ENCODE data around the gene RUBCNL. TPM values are rescaled to one million over a fixed set of nuclear protein-coding genes. Genes with fewer than 3 reads are reported as not detected.
A peak's percentile ranks its signal among the peaks of the same experiment; 100 is the strongest.

The RUBCNL gene
- total RNA-seq, 2 experiments from 2014 or later: 352 to 383 TPM

DNA sequence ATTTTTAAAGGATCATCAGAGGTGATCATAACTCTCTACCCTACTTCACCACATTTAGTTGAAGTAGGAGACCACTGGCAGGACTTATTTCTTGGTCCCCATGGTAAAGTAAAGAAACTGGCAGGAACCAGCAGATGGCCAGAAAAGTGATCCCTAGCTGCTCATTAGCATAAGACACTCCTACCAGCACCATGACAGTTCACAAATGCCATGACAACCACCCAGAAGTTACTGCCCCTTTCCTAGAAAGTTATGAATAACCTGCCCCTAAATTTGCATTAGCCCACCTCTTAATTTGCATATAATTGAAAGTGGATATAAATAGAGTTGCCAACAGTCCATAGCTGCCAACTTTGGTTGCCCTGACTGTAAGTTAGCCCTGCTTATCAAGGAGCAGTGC lies 18.4 kb upstream of the RUBCNL start:
- H3K9me2 ChIP-seq (ENCODE audit: insufficient read depth, low read length): no peaks in the 10 kb centered on the region
- no peak overlapping the region for H2AFZ ChIP-seq (ENCODE audit: low read length)
- peaks cover 15% of the 10 kb centered on the region for H3K9me3 ChIP-seq (ENCODE audit: low read length)
- peak overlapping the region; percentile 1 for H3K4me3 ChIP-seq (ENCODE audit: low read depth, low read length, poor library complexity, severe bottlenecking)
- H3K27ac ChIP-seq (ENCODE audit: low read depth, low read length, poor library complexity, severe bottlenecking): no peak overlapping the region
- H3K79me2 ChIP-seq (ENCODE audit: insufficient read depth, low read depth, low read length): no peaks in the 10 kb centered on the region
- H3K36me3 ChIP-seq (ENCODE audit: insufficient read depth, low read length): peaks cover 8% of the 10 kb centered on the region; the same call in 1 of the 2 replicates
- H4K20me1 ChIP-seq (ENCODE audit: insufficient read depth, low read length): no peaks in the 10 kb centered on the region
- ChIA-PET CTCF (ENCODE audit: unreplicated experiment) (no interaction called here), POLR2A (interaction anchor here (0.6 to 1.0 kb wide), 2 partner anchors 16 to 360 kb away, joined by 3 to 4 read pairs; no protein-coding TSS in a partner anchor)
- H3K4me1 ChIP-seq (ENCODE audit: insufficient read depth, low read length, poor library complexity, severe bottlenecking): peaks cover 55% of the 10 kb centered on the region
- intact Hi-C loops (cut with micrococcal nuclease; ENCODE audit: unreplicated experiment): loop anchor here (2.0 kb wide), 1 partner anchor 15 kb away; no protein-coding TSS in a partner anchor
- TF ChIP-seq EZH2phosphoT487 (IDR thresholded peaks at IDR 0.05; ENCODE audit: borderline replicate concordance, low read depth, low read length): no peak
- no peak for DNase-seq (ENCODE audit: low spot score)
- BruUV-seq (replicated peaks): no TSS peak
- peak overlapping the region; percentile 57 for H3K4me2 ChIP-seq (ENCODE audit: low read length)

DNA sequence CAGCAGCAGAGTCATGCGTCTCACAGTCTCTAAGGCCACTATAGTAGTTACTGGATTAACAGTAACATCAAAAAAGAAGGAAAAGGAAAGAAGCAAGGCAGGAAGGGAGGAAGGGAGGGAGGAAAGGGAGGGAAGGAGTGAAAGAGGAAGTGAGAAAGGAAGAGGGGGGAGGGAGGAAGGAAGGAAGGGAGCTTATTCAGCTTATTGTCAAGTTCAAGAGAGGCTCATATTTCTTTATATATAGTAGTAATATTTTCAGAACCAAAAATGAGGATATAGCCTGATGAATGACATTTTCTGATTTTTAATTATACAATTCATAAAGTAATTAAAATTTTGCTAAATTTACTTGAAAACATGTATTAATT lies 17.7 kb upstream of the RUBCNL start:
- peak overlapping the region; percentile 57 for H3K4me2 ChIP-seq (ENCODE audit: low read length)
- no peaks in the 10 kb centered on the region for H4K20me1 ChIP-seq (ENCODE audit: insufficient read depth, low read length)
- H3K36me3 ChIP-seq (ENCODE audit: insufficient read depth, low read length): peaks cover 8% of the 10 kb centered on the region; the same call in 1 of the 2 replicates
- TF ChIP-seq EZH2phosphoT487 (IDR thresholded peaks at IDR 0.05; ENCODE audit: borderline replicate concordance, low read depth, low read length): no peak
- TF ChIP-seq, protein P1, sequence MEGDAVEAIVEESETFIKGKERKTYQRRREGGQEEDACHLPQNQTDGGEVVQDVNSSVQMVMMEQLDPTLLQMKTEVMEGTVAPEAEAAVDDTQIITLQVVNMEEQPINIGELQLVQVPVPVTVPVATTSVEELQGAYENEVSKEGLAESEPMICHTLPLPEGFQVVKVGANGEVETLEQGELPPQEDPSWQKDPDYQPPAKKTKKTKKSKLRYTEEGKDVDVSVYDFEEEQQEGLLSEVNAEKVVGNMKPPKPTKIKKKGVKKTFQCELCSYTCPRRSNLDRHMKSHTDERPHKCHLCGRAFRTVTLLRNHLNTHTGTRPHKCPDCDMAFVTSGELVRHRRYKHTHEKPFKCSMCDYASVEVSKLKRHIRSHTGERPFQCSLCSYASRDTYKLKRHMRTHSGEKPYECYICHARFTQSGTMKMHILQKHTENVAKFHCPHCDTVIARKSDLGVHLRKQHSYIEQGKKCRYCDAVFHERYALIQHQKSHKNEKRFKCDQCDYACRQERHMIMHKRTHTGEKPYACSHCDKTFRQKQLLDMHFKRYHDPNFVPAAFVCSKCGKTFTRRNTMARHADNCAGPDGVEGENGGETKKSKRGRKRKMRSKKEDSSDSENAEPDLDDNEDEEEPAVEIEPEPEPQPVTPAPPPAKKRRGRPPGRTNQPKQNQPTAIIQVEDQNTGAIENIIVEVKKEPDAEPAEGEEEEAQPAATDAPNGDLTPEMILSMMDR (conservative IDR thresholded peaks at IDR 0.05; ENCODE audit: low read length): no peak
- peaks cover 15% of the 10 kb centered on the region for H3K9me3 ChIP-seq (ENCODE audit: low read length)
- no peak for DNase-seq (ENCODE audit: low spot score)
- no peaks in the 10 kb centered on the region for H3K79me2 ChIP-seq (ENCODE audit: insufficient read depth, low read depth, low read length)
- no TSS peak for BruUV-seq (replicated peaks)
- peak overlapping the region; percentile 24 for H3K27ac ChIP-seq (ENCODE audit: low read depth, low read length, poor library complexity, severe bottlenecking)
- peak overlapping the region; percentile 44; the same call in 1 of the 2 replicates for H2AFZ ChIP-seq (ENCODE audit: low read length)
- H3K4me3 ChIP-seq (ENCODE audit: low read depth, low read length, poor library complexity, severe bottlenecking): no peak overlapping the region
- intact Hi-C loops (cut with micrococcal nuclease; ENCODE audit: unreplicated experiment): loop anchor here (2.0 kb wide), 1 partner anchor 14 kb away; no protein-coding TSS in a partner anchor
- H3K4me1 ChIP-seq (ENCODE audit: insufficient read depth, low read length, poor library complexity, severe bottlenecking): peaks cover 62% of the 10 kb centered on the region
- CTCF ChIA-PET (ENCODE audit: unreplicated experiment): interaction anchor here (0.6 kb wide), 1 partner anchor 103 kb away, joined by 3 read pairs; no protein-coding TSS in a partner anchor
- POLR2A ChIA-PET: interaction anchor here (0.6 to 5.8 kb wide), 8 partner anchors 9 to 754 kb away, joined by 3 to 82 read pairs (median 4); partner anchors contain the start of gene RUBCNL
- H3K9me2 ChIP-seq (ENCODE audit: insufficient read depth, low read length): no peaks in the 10 kb centered on the region

DNA sequence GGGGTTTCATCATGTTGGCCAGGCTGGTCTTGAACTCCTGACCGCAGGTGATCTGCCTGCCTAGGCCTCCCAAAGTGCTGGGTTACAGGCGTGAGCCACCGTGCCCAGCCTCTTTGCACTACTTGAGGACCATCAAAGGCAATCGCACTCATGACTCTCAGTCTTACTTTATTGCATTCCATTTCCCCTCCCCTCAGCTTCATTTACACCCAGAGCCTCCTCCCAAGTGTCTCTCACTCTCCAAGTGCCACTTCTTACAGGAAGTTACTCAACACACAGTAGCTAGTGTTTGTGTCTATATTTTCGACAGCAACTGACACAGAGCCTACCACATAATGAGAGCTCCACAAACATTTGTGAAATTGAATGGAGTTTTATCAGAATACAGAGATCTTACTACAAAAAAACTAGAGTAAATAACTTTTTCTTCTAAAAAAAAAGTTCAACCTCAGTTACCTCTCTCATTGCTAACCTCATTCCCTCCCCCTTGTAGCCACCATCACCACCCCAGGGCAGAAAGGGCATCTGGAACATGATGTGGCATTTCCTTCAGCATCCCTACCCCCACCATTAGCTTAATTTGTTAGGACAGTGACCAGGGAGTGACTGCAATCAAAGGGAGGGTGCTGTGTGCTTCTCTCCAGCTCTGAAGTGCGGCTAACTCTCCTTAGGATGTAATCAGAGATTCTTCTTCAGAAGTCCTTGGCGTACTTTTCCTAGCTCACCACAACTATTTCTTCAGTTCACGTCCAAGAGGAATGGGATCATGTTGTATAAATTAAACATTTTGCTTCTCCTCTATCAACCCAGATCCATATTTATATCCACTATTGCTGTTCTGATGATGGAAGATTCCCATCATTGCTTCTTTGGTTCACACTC lies 17.0 kb upstream of the RUBCNL start:
- H3K4me3 ChIP-seq (ENCODE audit: low read depth, low read length, poor library complexity, severe bottlenecking): no peak overlapping the region
- peak overlapping the region; percentile 57 for H3K4me2 ChIP-seq (ENCODE audit: low read length)
- DNase-seq (ENCODE audit: low spot score): peak; percentile 46
- no peaks in the 10 kb centered on the region for H3K79me2 ChIP-seq (ENCODE audit: insufficient read depth, low read depth, low read length)
- H3K36me3 ChIP-seq (ENCODE audit: insufficient read depth, low read length): peaks cover 8% of the 10 kb centered on the region; the same call in 1 of the 2 replicates
- H3K27ac ChIP-seq (ENCODE audit: low read depth, low read length, poor library complexity, severe bottlenecking): peak overlapping the region; percentile 24
- no peaks in the 10 kb centered on the region for H3K9me2 ChIP-seq (ENCODE audit: insufficient read depth, low read length)
- BruUV-seq (replicated peaks): no TSS peak
- TF ChIP-seq, protein P1 (conservative IDR thresholded peaks at IDR 0.05; ENCODE audit: low read length): no peak
- TF ChIP-seq EZH2phosphoT487 (IDR thresholded peaks at IDR 0.05; ENCODE audit: borderline replicate concordance, low read depth, low read length): no peak
- peak overlapping the region; percentile 44; the same call in 1 of the 2 replicates for H2AFZ ChIP-seq (ENCODE audit: low read length)
- H3K4me1 ChIP-seq (ENCODE audit: insufficient read depth, low read length, poor library complexity, severe bottlenecking): peaks cover 68% of the 10 kb centered on the region
- intact Hi-C loops (cut with micrococcal nuclease; ENCODE audit: unreplicated experiment): loop anchor here (2.0 kb wide), 1 partner anchor 13 kb away; no protein-coding TSS in a partner anchor
- ChIA-PET POLR2A (interaction anchor here (0.5 to 5.8 kb wide), 11 partner anchors 8 to 1632 kb away, joined by 3 to 82 read pairs (median 4); partner anchors contain the start of gene RUBCNL), CTCF (ENCODE audit: unreplicated experiment) (no interaction called here)
- peaks cover 15% of the 10 kb centered on the region for H3K9me3 ChIP-seq (ENCODE audit: low read length)
- no peaks in the 10 kb centered on the region for H4K20me1 ChIP-seq (ENCODE audit: insufficient read depth, low read length)
